MCF 10A (cell line): ENCODE measurements around the gene C1orf115. TPM values are rescaled to one million over a fixed set of nuclear protein-coding genes. Genes with fewer than 3 reads are reported as not detected.
"Not testable (repeated sequence)": the region's sequence is repeated elsewhere in the genome, so short reads cannot be mapped to it uniquely, and the experiment has no call there.

Experiments
- BruUV-seq: library from RNA; stranded (reverse); fragments of 400-500 nt; replicated peaks from 2 replicates; lab custom pipeline; 2021; lab: Mats Ljungman, UMichigan
- CTCF ChIA-PET: fragments of 300-600 bp; sonication (Branson Sonifier 250); formaldehyde crosslinking; extraction: SDS; loops from one replicate; lab custom pipeline; 2021; ENCODE audit warnings: antibody characterized with exemption, inconsistent platforms; lab: Yijun Ruan, JAX
- POLR2A ChIA-PET: fragments of 300-600, 350-650 bp; sonication (Branson Sonifier 250); formaldehyde crosslinking; extraction: SDS; loops from one replicate; lab custom pipeline; 2020; ENCODE audit warnings: antibody characterized with exemption, inconsistent platforms; lab: Yijun Ruan, JAX
- DNase-seq: peaks from one replicate; pipeline ENCODE4 v3.0.0-alpha.2; 2018; ENCODE audit not compliant: unreplicated experiment
- H3K27ac Mint-ChIP-seq: one replicate; pipeline ENCODE4 v1.8.0; 2022; ENCODE audit warnings: mild to moderate bottlenecking, low read depth, mixed read lengths; ENCODE audit not compliant: unreplicated experiment
- H3K27me3 Mint-ChIP-seq: one replicate; pipeline ENCODE4 v1.8.0; 2022; ENCODE audit warnings: mixed read lengths; ENCODE audit not compliant: insufficient read depth, unreplicated experiment
- H3K36me3 Mint-ChIP-seq: one replicate; pipeline ENCODE4 v1.8.0; 2022; ENCODE audit warnings: mild to moderate bottlenecking, moderate library complexity, mixed read lengths; ENCODE audit not compliant: insufficient read depth, unreplicated experiment
- H3K4me1 Mint-ChIP-seq: one replicate; pipeline ENCODE4 v1.8.0; 2022; ENCODE audit warnings: mixed read lengths; ENCODE audit not compliant: insufficient read depth, unreplicated experiment
- H3K4me3 Mint-ChIP-seq: one replicate; pipeline ENCODE4 v1.8.0; 2022; ENCODE audit warnings: mild to moderate bottlenecking, moderate library complexity, mixed read lengths; ENCODE audit not compliant: unreplicated experiment
- H3K9me3 Mint-ChIP-seq: one replicate; pipeline ENCODE4 v1.8.0; 2022; ENCODE audit warnings: mixed read lengths; ENCODE audit not compliant: unreplicated experiment
- intact Hi-C: fragments of 100-400 bp; cut with micrococcal nuclease; formaldehyde crosslinking; loops from 2 replicates; pipeline ENCODE4 v1.14.1; 2022
- total RNA-seq: library from RNA; stranded (reverse); gene quantifications from 2 replicates; pipeline ENCODE4 v1.2.3, GENCODE V29; 2022
- TF ChIP-seq, protein P1 (sequence below): fragments of 200-600 bp; IDR thresholded peaks from one replicate; pipeline ENCODE4 v1.8.0; 2022; ENCODE audit warnings: antibody characterized with exemption, mild to moderate bottlenecking; ENCODE audit not compliant: unreplicated experiment

C1orf115 gene
- total RNA-seq, 1 experiment from 2014 or later = 1.6 TPM

DNA sequence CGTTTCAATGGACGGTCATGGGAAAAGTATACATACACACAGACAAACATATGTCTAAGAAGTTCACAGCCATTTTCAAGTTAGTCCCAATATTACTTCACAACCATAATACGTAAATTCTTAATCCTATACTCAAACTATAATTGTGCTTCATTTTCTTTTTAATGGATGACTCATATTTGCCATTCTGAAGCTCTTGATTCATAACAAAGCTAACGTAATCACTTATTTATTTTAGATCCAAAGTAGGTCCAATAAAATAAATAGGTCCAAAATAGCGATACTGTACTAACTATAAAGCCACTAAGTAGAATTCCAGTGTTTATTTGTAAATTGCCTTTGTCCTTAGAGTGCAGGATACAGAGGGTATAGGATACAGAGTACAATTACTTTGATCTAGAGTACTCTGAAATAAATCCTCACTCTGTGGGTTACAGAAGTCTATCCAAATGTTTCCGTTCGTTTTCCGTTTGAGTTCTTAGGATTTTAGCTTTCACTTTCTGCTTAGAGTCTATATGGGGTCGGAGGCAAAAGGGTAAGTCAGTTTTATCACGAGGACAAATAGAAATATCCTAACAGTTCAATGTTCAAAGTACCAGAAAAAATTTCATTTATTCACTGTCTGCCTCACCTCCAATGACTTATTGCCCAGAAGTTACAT lies 8.8 kb upstream of the C1orf115 start:
- no TSS peak for BruUV-seq
- POLR2A ChIA-PET = interaction anchor here (1.9 kb wide), 1 partner anchor 53 kb away, joined by 6 read pairs; no protein-coding TSS in a partner anchor

DNA sequence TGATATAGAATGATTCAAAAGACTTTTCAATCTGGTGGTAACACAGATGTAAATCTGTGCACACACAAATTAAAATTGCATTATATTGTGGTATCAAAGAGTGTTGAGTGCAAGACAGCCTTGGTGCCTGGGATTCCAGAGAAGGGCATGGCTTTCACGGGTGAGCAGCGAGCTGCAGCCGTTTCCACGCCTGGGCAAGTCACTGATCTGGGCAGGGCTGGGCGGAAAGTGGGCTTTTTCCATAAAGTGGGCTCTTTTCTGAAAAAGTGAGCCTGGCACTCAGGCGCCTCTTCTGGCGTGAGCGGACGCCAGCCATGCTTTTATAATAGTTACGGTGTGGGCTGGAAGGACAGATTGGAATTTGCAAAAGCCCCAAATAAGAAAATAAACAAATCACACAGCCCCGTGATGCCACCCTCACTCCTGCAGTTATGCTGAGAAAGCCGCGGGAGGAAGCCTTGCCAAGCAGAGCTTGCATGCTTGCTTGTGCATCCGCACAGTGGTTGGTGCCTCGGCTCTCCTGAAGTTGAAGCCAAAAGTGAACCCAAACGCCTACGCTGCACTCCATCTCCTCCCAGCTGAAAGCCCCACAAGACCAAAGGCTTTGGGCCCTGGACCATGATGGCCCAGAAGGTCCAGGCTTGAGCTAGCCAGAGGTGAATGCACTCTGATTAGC lies 7.1 kb upstream of the C1orf115 start:
- no peak for DNase-seq
- no TSS peak for BruUV-seq
- intact Hi-C loops = no loop called here
- ChIA-PET POLR2A (no interaction called here), CTCF (interaction anchor here (0.6 to 3.3 kb wide), 8 partner anchors 8 to 403 kb away, joined by 3 to 22 read pairs (median 4); no protein-coding TSS in a partner anchor)
- TF ChIP-seq, protein P1, sequence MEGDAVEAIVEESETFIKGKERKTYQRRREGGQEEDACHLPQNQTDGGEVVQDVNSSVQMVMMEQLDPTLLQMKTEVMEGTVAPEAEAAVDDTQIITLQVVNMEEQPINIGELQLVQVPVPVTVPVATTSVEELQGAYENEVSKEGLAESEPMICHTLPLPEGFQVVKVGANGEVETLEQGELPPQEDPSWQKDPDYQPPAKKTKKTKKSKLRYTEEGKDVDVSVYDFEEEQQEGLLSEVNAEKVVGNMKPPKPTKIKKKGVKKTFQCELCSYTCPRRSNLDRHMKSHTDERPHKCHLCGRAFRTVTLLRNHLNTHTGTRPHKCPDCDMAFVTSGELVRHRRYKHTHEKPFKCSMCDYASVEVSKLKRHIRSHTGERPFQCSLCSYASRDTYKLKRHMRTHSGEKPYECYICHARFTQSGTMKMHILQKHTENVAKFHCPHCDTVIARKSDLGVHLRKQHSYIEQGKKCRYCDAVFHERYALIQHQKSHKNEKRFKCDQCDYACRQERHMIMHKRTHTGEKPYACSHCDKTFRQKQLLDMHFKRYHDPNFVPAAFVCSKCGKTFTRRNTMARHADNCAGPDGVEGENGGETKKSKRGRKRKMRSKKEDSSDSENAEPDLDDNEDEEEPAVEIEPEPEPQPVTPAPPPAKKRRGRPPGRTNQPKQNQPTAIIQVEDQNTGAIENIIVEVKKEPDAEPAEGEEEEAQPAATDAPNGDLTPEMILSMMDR = no peak
- no peaks in the 10 kb centered on the region for H3K9me3 Mint-ChIP-seq
- no peak overlapping the region for H3K27ac Mint-ChIP-seq
- no peak overlapping the region for H3K4me3 Mint-ChIP-seq
- H3K27me3 Mint-ChIP-seq = no peaks in the 10 kb centered on the region
- H3K36me3 Mint-ChIP-seq = no peaks in the 10 kb centered on the region
- peaks cover 7% of the 10 kb centered on the region for H3K4me1 Mint-ChIP-seq

More for the DNA sequence above, 8.8 kb upstream of the C1orf115 start:
- Mint-ChIP-seq H3K4me3 (no peak overlapping the region), H3K4me1 (peaks cover 7% of the 10 kb centered on the region), H3K27me3 (no peaks in the 10 kb centered on the region), H3K36me3 (no peaks in the 10 kb centered on the region), H3K27ac (no peak overlapping the region), H3K9me3 (no peaks in the 10 kb centered on the region)
- TF ChIP-seq, protein P1 = no peak
- no peak for DNase-seq
- intact Hi-C loops = no loop called here
- CTCF ChIA-PET = interaction anchor here (0.6 to 4.5 kb wide), 30 partner anchors 8 to 1783 kb away, joined by 3 to 50 read pairs (median 4); no protein-coding TSS in a partner anchor

GRCh38 chr1:220683716-220684115 lies 6.4 kb upstream of the C1orf115 start:
- not testable (repeated sequence) for H3K36me3 Mint-ChIP-seq

GRCh38 chr1:220684890-220685289 lies 5.3 kb upstream of the C1orf115 start:
- no peaks in the 10 kb centered on the region for H3K27me3 Mint-ChIP-seq
- no TSS peak for BruUV-seq
- CTCF ChIA-PET = interaction anchor here (0.8 to 3.3 kb wide), 8 partner anchors 9 to 519 kb away, joined by 3 to 22 read pairs (median 5); no protein-coding TSS in a partner anchor

More at GRCh38 chr1:220683716-220684115, 6.4 kb upstream of the C1orf115 start:
- POLR2A ChIA-PET, H3K4me3 Mint-ChIP-seq, H3K9me3 Mint-ChIP-seq, H3K27ac Mint-ChIP-seq, DNase-seq, intact Hi-C loops, H3K4me1 Mint-ChIP-seq, H3K27me3 Mint-ChIP-seq, BruUV-seq: not testable (repeated sequence)
- CTCF ChIA-PET = interaction anchor here (0.6 to 3.3 kb wide), 10 partner anchors 9 to 520 kb away, joined by 3 to 22 read pairs (median 4); no protein-coding TSS in a partner anchor

More at GRCh38 chr1:220684890-220685289, 5.3 kb upstream of the C1orf115 start:
- POLR2A ChIA-PET = interaction anchor here (0.6 kb wide), 1 partner anchor 382 kb away, joined by 4 read pairs; no protein-coding TSS in a partner anchor
- TF ChIP-seq, protein P1 = no peak
- no peaks in the 10 kb centered on the region for H3K9me3 Mint-ChIP-seq
- H3K4me1 Mint-ChIP-seq = peaks cover 11% of the 10 kb centered on the region
- intact Hi-C loops = no loop called here
- no peak for DNase-seq
- no peak overlapping the region for H3K27ac Mint-ChIP-seq
- no peak overlapping the region for H3K4me3 Mint-ChIP-seq
- H3K36me3 Mint-ChIP-seq = no peaks in the 10 kb centered on the region
